GM12878 (cell line): ENCODE results near the gene ENAH. TPM values are rescaled to one million over a fixed set of nuclear protein-coding genes. Genes with fewer than 3 reads are reported as not detected.

Experiments used
- ATAC-seq: fragments of 200-7000 bp; cut with Tn5 transposase; 3 replicates; pipeline ENCODE4 v1.9.1; 2020; ENCODE audit warnings: mild to moderate bottlenecking, moderate library complexity
- BruUV-seq: library from RNA; stranded (reverse); fragments of 400-500 nt; replicated peaks from 2 replicates; lab custom pipeline; 2021; lab: Mats Ljungman, UMichigan
- CTCF ChIA-PET: fragments of 300-600 bp; sonication (Branson Sonifier 250); formaldehyde crosslinking; extraction: SDS; loops from one replicate; lab custom pipeline; 2021; ENCODE audit warnings: inconsistent platforms; lab: Yijun Ruan, JAX
- POLR2A ChIA-PET: fragments of 350-600 bp; formaldehyde crosslinking; extraction: SDS; loops from one replicate; lab custom pipeline; 2021; ENCODE audit warnings: inconsistent platforms; lab: Charles Lee
- RAD21 ChIA-PET: fragments of 300-600 bp; sonication (Branson Sonifier 250); formaldehyde crosslinking; loops from one replicate; lab custom pipeline; 2023; ENCODE audit warnings: antibody characterized with exemption; ENCODE audit not compliant: unreplicated experiment; lab: Charles Lee
- SMC1A ChIA-PET: fragments of 300-600 bp; sonication (Branson Sonifier 250); formaldehyde crosslinking; loops from one replicate; lab custom pipeline; 2023; ENCODE audit not compliant: unreplicated experiment, uncharacterized antibody; lab: Charles Lee
- DNase-seq: peaks from one replicate; pipeline ENCODE4 v3.0.0-alpha.2; 2011; ENCODE audit warnings: low read depth, low spot score
- FAIRE-seq: peaks from 3 replicates; lab custom pipeline; 2011; peaks lifted over from hg19 to GRCh38; lab: Jason Lieb, UNC
- H2AFZ ChIP-seq: 2 replicates; pipeline ENCODE4 v1.6.0; 2011; ENCODE audit warnings: low read depth, low read length, control low read depth; ENCODE audit not compliant: control insufficient read depth
- H3K27ac ChIP-seq: 2 replicates; pipeline ENCODE4 v1.5.1; 2011; ENCODE audit warnings: control low read depth; ENCODE audit not compliant: control insufficient read depth, insufficient read depth
- H3K27me3 ChIP-seq, 2 experiments: replicated peaks in 1 of 2; 2 replicates each; pipeline versions ENCODE4 v1.6.0 to v1.6.1; 2011; ENCODE audit warnings: low read length in 1 of 2; ENCODE audit not compliant: control insufficient read depth in 2 of 2, insufficient read depth in 2 of 2
- H3K36me3 ChIP-seq, 2 experiments: 2 replicates each; pipeline ENCODE4 v1.5.1; 2011; ENCODE audit warnings: low read length in 1 of 2; ENCODE audit not compliant: control insufficient read depth in 2 of 2, insufficient read depth in 2 of 2
- H3K4me1 ChIP-seq: 2 replicates; pipeline ENCODE4 v1.6.1; 2011; ENCODE audit warnings: mild to moderate bottlenecking, low read length, moderate library complexity, mixed read lengths; ENCODE audit not compliant: control insufficient read depth, insufficient read depth
- H3K4me2 ChIP-seq: 2 replicates; pipeline ENCODE4 v1.6.0; 2011; ENCODE audit warnings: control low read depth; ENCODE audit not compliant: control insufficient read depth, insufficient read depth
- H3K4me3 ChIP-seq: fragments of 200-600 bp; sonication (generic); 2 replicates; pipeline ENCODE4 v1.5.1; 2016
- H3K79me2 ChIP-seq: 2 replicates; pipeline ENCODE4 v1.6.0; 2011; ENCODE audit warnings: low read length; ENCODE audit not compliant: control insufficient read depth, insufficient read depth
- H3K9ac ChIP-seq: 2 replicates; pipeline ENCODE4 v1.8.0; 2011; ENCODE audit warnings: low read length, control low read depth, mixed read lengths; ENCODE audit not compliant: control insufficient read depth, insufficient read depth
- H3K9me3 ChIP-seq: replicated peaks from 3 replicates; pipeline ENCODE4 v1.5.1; 2011; ENCODE audit warnings: mild to moderate bottlenecking, low read length; ENCODE audit not compliant: control insufficient read depth, insufficient read depth
- H4K20me1 ChIP-seq: 2 replicates; pipeline ENCODE4 v1.6.0; 2011; ENCODE audit not compliant: control insufficient read depth, insufficient read depth
- E2F8 ChIP-seq: fragments of 450-650 bp; IDR thresholded peaks from 2 replicates; pipeline ENCODE4 v1.6.1; 2018; ENCODE audit warnings: mild to moderate bottlenecking, low read depth, moderate library complexity; ENCODE audit not compliant: partially characterized antibody
- NFYB ChIP-seq: IDR thresholded peaks from 2 replicates; pipeline ENCODE4 v1.6.1; 2011; ENCODE audit warnings: low read depth, mild to moderate bottlenecking, low read length, improper control_type of control experiment, moderate library complexity; ENCODE audit not compliant: insufficient read depth
- RFX5 ChIP-seq: IDR thresholded peaks from 2 replicates; pipeline ENCODE4 v1.6.1; 2011; ENCODE audit warnings: low read depth, low read length, improper control_type of control experiment
- RUNX3 ChIP-seq: IDR thresholded peaks from 2 replicates; pipeline ENCODE4 v1.6.1; 2012; ENCODE audit warnings: low read length, inconsistent platforms
- USF1 ChIP-seq: IDR thresholded peaks from 2 replicates; pipeline ENCODE4 v1.6.1; 2011; ENCODE audit warnings: borderline replicate concordance, low read depth, mild to moderate bottlenecking, moderate library complexity, mixed read lengths, low read length; ENCODE audit not compliant: insufficient read depth; ENCODE audit errors: extremely low read length
- WRNIP1 ChIP-seq: IDR thresholded peaks from 2 replicates; pipeline ENCODE4 v1.6.1; 2011; ENCODE audit warnings: low read depth, low read length, improper control_type of control experiment, borderline replicate concordance
- WGBS: methylation state at CpG from one replicate; pipeline ENCODE4 v1.1.6; 2016; ENCODE audit warnings: low lambda C conversion rate; ENCODE audit not compliant: insufficient replicate concordance, insufficient coverage; ENCODE audit errors: missing lambda C conversion rate; 5-methylcytosine and 5-hydroxymethylcytosine counted together
- in situ Hi-C: fragments of 300-500 bp; cut with MboI; formaldehyde crosslinking; loops from 9 replicates; pipeline ENCODE4 v1.14.3; 2018; ENCODE audit warnings: mixed read lengths
- intact Hi-C: fragments of 100-400 bp; cut with micrococcal nuclease; formaldehyde crosslinking; loops from one replicate; pipeline ENCODE4 v1.14.2; 2022; ENCODE audit not compliant: unreplicated experiment
- polyA plus RNA-seq, 11 experiments: library from polyadenylated mRNA; depleted of rRNA in 4 of 11; unstranded in 6 of 11; stranded (reverse) in 5 of 11; fragments of >200 nt; fragmentation: Nextera tagmentation in 4 of 11; fragmentation: Illumina TruSeq in 1 of 11; extraction: Ambion mirVana in 4 of 11; extraction: Trizol in 1 of 11; gene quantifications; 1 replicate in 1 of 11; 2 replicates in 10 of 11; pipeline versions ENCODE4 v1.2.1 to v1.2.3, GENCODE V29; 2011 to 2016; ENCODE audit warnings: inconsistent platforms in 2 of 11, missing spikeins in 2 of 11, low read depth in 1 of 11
- total RNA-seq, 4 experiments: library from RNA; depleted of rRNA in 3 of 4; stranded (reverse); fragments of >200 nt in 3 of 4; fragmentation: Illumina TruSeq in 1 of 4; extraction: Trizol in 1 of 4; gene quantifications; 2 replicates each; pipeline versions ENCODE4 v1.2.1 to v1.2.3, GENCODE V29; 2013 to 2021

ENAH gene
- total and polyA plus RNA-seq, 10 of the 15 experiments (the other 5 are each of a cell fraction or from before 2014, with no cell fraction given), result under 0.01 to 0.62 (median 0.06) TPM; not detected in 5

- no TSS peak for BruUV-seq
- Histone ChIP-seq H3K9me3 (no peaks in the 10 kb centered on the region), H4K20me1 (no peaks in the 10 kb centered on the region), H3K4me2 (no peak overlapping the region), H3K27me3 (no peaks in the 10 kb centered on the region), H3K36me3 (no peaks in the 10 kb centered on the region), H3K79me2 (no peaks in the 10 kb centered on the region), H3K4me1 (peaks cover 18% of the 10 kb centered on the region; the same call in 1 of the 2 replicates), H2AFZ (no peak overlapping the region), H3K9ac (no peak overlapping the region), H3K4me3 (no peak overlapping the region), H3K27ac (no peak overlapping the region)
- ChIA-PET RAD21 (interaction anchor here (0.9 to 1.0 kb wide), 2 partner anchors 25 to 591 kb away, joined by 3 read pairs; partner anchors contain the start of gene H3-3A), POLR2A (interaction anchor here (0.9 kb wide), 1 partner anchor 17 kb away, joined by 3 read pairs; no protein-coding TSS in a partner anchor), SMC1A (no interaction called here), CTCF (interaction anchor here (0.6 to 1.8 kb wide), 6 partner anchors 8 to 1940 kb away, joined by 3 to 4 read pairs (median 3); no protein-coding TSS in a partner anchor)
- FAIRE-seq (no peak), DNase-seq (no peak), ATAC-seq (no peak)
- WGBS, result 60% methylated on average over 28 of the region's 29 CpGs
- in situ Hi-C loops (loop anchor here (10.0 kb wide), 1 partner anchor 303 kb away; the partner anchor contains the start of gene SRP9), intact Hi-C loops (loop anchor here (10.0 kb wide), 3 partner anchors 183 to 713 kb away; partner anchors contain the start of genes ACBD3 and ENAH)
- TF ChIP-seq RUNX3, result no peak
Observed at GRCh38 chr1:225471453-225472301, 181.2 kb downstream of the ENAH start.

GRCh38 chr1:225471109-225471452, 181.8 kb downstream of the ENAH start:
- Histone ChIP-seq H3K27ac (no peak overlapping the region), H3K27me3 (no peaks in the 10 kb centered on the region), H3K4me2 (no peak overlapping the region), H3K9ac (no peak overlapping the region), H3K9me3 (no peaks in the 10 kb centered on the region), H3K36me3 (no peaks in the 10 kb centered on the region), H3K79me2 (no peaks in the 10 kb centered on the region), H2AFZ (no peak overlapping the region), H3K4me1 (peaks cover 13% of the 10 kb centered on the region; the same call in 1 of the 2 replicates), H4K20me1 (no peaks in the 10 kb centered on the region), H3K4me3 (no peak overlapping the region)
- ChIA-PET CTCF (interaction anchor here (1.1 to 1.7 kb wide), 3 partner anchors 11 to 504 kb away, joined by 3 to 4 read pairs (median 3); no protein-coding TSS in a partner anchor), RAD21 (no interaction called here), POLR2A (interaction anchor here (0.9 kb wide), 1 partner anchor 16 kb away, joined by 3 read pairs; no protein-coding TSS in a partner anchor), SMC1A (interaction anchor here (0.6 kb wide), 1 partner anchor 492 kb away, joined by 3 read pairs; no protein-coding TSS in a partner anchor)
- ATAC-seq (no peak), FAIRE-seq (no peak), DNase-seq (no peak)
- in situ Hi-C loops, result loop anchor here (10.0 kb wide), 1 partner anchor 304 kb away; the partner anchor contains the start of gene SRP9
- no TSS peak for BruUV-seq
- WGBS, result 41% methylated on average over 8 of the region's 8 CpGs
- intact Hi-C loops, result loop anchor here (10.0 kb wide), 3 partner anchors 184 to 714 kb away; partner anchors contain the start of genes ACBD3 and ENAH
- no peak for TF ChIP-seq WRNIP1
- no peak for TF ChIP-seq RFX5
- TF ChIP-seq NFYB, result no peak
- no peak for TF ChIP-seq USF1
- no peak for TF ChIP-seq E2F8
